Fibroblast of mammary gland (primary cell): Measurements from ENCODE around the gene HASPIN.

Experiments
- DNase-seq: peaks from one replicate; pipeline ENCODE4 v3.0.0-alpha.2; 2010; ENCODE audit warnings: low read depth
- H3K4me3 ChIP-seq: 2 replicates; pipeline ENCODE4 v1.5.1; 2011; ENCODE audit warnings: low read depth, mild to moderate bottlenecking, low read length, moderate library complexity; ENCODE audit not compliant: control insufficient read depth
- CTCF ChIP-seq: conservative IDR thresholded peaks from 2 replicates; pipeline ENCODE4 v1.5.1; 2011; ENCODE audit warnings: low read depth, low read length, inconsistent platforms; ENCODE audit not compliant: control insufficient read depth, insufficient read depth

The HASPIN gene

GRCh38 chr17:3690094-3690715 is 33.5 kb upstream of the HASPIN start:
- no peak for DNase-seq
- H3K4me3 ChIP-seq: no peak overlapping the region
- no peak for TF ChIP-seq CTCF

GRCh38 chr17:3691617-3692067 is 32.1 kb upstream of the HASPIN start:
- no peak for DNase-seq
- TF ChIP-seq CTCF: no peak
- H3K4me3 ChIP-seq: no peak overlapping the region

GRCh38 chr17:3692346-3692745 is 31.4 kb upstream of the HASPIN start:
- TF ChIP-seq CTCF: no peak
- DNase-seq: no peak
- H3K4me3 ChIP-seq: no peak overlapping the region

- no peak overlapping the region for H3K4me3 ChIP-seq
- DNase-seq: no peak
Measured at GRCh38 chr17:3693141-3693540, 30.6 kb upstream of the HASPIN start.

GRCh38 chr17:3693829-3694231 is 29.9 kb upstream of the HASPIN start:
- DNase-seq: no peak
- H3K4me3 ChIP-seq: no peak overlapping the region
- no peak for TF ChIP-seq CTCF

More at GRCh38 chr17:3693141-3693540, 30.6 kb upstream of the HASPIN start:
- no peak for TF ChIP-seq CTCF

GRCh38 chr17:3695129-3695722 is 28.5 kb upstream of the HASPIN start:
- TF ChIP-seq CTCF: no peak
- H3K4me3 ChIP-seq: peak overlapping the region; percentile 49
- DNase-seq: no peak
